ENCODE data around the gene UNC93A.

UNC93A gene

GRCh38 chr6:167293088-167293589 lies 2.0 kb downstream of the UNC93A start:
- no peak for DNase-seq (ENCODE audit: low read depth)

GRCh38 chr6:167293590-167294091 lies 2.5 kb downstream of the UNC93A start:
- no peak for DNase-seq (ENCODE audit: low read depth)

GRCh38 chr6:167294241-167294640 lies 3.1 kb downstream of the UNC93A start:
- no peak for DNase-seq (ENCODE audit: low read depth)

GRCh38 chr6:167294651-167295494 lies 3.8 kb downstream of the UNC93A start:
- no peak for DNase-seq (ENCODE audit: low read depth)

- DNase-seq (ENCODE audit: low read depth): no peak
Observed at GRCh38 chr6:167295495-167296292, 4.6 kb downstream of the UNC93A start.

GRCh38 chr6:167296293-167296690 lies 5.2 kb downstream of the UNC93A start:
- DNase-seq (ENCODE audit: low read depth): no peak

GRCh38 chr6:167296902-167297301 lies 5.8 kb downstream of the UNC93A start:
- no peak for DNase-seq (ENCODE audit: low read depth)

- no peak for DNase-seq (ENCODE audit: low read depth)
Observed at GRCh38 chr6:167298127-167298526, 7.0 kb downstream of the UNC93A start.

GRCh38 chr6:167299641-167300308 lies 8.7 kb downstream of the UNC93A start:
- DNase-seq (ENCODE audit: low read depth): no peak

- no peak for DNase-seq (ENCODE audit: low read depth)
Observed at GRCh38 chr6:167300902-167301777, 10.0 kb downstream of the UNC93A start.

GRCh38 chr6:167302074-167302473 lies 11.0 kb downstream of the UNC93A start:
- no peak for DNase-seq (ENCODE audit: low read depth)

GRCh38 chr6:167302796-167303195 lies 11.7 kb downstream of the UNC93A start:
- no peak for DNase-seq (ENCODE audit: low read depth)

GRCh38 chr6:167303675-167304625 lies 12.8 kb downstream of the UNC93A start:
- DNase-seq (ENCODE audit: low read depth): no peak

- DNase-seq (ENCODE audit: low read depth): no peak
Observed at GRCh38 chr6:167304912-167305311, 13.8 kb downstream of the UNC93A start.

- DNase-seq (ENCODE audit: low read depth): no peak
Observed at GRCh38 chr6:167305796-167306195, 14.7 kb downstream of the UNC93A start.

- no peak for DNase-seq (ENCODE audit: low read depth)
Observed at GRCh38 chr6:167306401-167306998, 15.4 kb downstream of the UNC93A start.

GRCh38 chr6:167307342-167307955 lies 16.3 kb downstream of the UNC93A start:
- DNase-seq (ENCODE audit: low read depth): no peak

GRCh38 chr6:167308207-167308606 lies 17.1 kb downstream of the UNC93A start:
- DNase-seq (ENCODE audit: low read depth): no peak
